Iris pigment epithelial cell (primary cell): Measurements from ENCODE around the gene CEP85.

Source experiments
- DNase-seq: peaks from one replicate; pipeline ENCODE4 v3.0.0-alpha.2; 2011; ENCODE audit warnings: low read depth

The CEP85 gene, protein sequence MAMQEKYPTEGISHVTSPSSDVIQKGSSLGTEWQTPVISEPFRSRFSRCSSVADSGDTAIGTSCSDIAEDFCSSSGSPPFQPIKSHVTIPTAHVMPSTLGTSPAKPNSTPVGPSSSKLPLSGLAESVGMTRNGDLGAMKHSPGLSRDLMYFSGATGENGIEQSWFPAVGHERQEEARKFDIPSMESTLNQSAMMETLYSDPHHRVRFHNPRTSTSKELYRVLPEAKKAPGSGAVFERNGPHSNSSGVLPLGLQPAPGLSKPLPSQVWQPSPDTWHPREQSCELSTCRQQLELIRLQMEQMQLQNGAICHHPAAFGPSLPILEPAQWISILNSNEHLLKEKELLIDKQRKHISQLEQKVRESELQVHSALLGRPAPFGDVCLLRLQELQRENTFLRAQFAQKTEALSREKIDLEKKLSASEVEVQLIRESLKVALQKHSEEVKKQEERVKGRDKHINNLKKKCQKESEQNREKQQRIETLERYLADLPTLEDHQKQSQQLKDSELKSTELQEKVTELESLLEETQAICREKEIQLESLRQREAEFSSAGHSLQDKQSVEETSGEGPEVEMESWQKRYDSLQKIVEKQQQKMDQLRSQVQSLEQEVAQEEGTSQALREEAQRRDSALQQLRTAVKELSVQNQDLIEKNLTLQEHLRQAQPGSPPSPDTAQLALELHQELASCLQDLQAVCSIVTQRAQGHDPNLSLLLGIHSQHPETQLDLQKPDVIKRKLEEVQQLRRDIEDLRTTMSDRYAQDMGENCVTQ

GRCh38 chr1:26233903-26234643 lies at the start of gene CEP85:
Gene CEP85, plus strand, starts transcription at chr1:26234200. Its CDS starts 5,584 bp downstream, at chr1:26239784.
- peak; percentile 98 for DNase-seq

DNA sequence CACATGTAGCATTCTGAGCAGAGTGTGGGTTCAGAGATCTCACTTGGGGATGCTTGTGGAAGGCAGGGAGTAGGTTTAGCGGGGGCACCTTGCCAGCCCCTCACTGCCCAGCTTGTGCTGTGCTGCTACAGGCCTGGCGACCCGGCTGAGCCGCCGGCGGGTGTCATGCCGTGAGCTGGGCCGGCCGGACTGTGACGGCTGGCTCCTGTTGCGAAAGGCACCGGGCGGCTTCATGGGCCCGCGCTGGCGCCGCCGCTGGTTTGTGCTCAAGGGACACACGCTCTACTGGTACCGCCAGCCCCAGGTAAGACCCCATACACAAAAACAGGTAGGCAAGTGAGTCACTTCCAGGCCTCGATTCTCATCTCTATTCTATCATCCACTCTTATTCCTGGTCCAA lies 49.1 kb upstream of the CEP85 start:
- DNase-seq: no peak

- DNase-seq: no peak
These were observed 46.1 kb upstream of the CEP85 start for GRCh38 chr1:26187882-26188281.

DNA sequence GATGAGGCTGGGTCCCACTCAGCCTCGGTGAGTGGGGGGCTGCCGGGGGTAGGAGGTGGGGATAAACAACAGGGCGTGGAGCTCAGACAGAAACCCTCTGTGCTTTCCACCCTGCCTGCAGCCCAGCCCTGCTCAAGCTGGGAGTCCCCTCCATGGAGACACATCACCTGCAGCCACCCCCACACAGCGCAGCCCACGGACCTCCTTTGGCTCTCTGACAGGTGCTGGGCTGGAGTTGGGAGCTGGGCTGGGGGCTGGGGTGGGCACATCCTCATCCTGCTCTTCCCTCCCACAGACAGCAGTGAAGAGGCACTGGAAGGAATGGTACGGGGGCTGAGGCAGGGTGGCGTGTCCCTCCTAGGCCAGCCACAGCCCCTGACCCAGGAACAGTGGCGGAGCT lies 45.5 kb upstream of the CEP85 start:
- no peak for DNase-seq

DNA sequence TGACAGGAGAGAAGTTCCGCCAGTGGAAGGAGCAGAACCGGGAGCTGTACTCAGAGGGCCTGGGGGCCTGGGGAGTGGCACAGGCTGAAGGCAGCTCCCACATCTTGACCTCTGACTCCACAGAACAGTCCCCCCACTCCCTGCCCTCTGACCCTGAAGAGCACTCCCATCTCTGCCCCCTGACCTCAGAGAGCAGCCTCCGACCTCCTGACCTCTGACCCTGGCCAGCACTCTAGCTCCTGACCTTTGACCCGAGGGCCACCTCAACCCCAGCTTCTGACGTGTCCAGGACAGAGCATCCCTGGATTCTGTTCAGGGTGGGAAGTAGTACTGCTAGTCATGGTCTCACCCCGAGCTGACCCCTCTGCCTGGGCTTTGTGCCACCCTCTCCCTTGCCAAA lies 44.7 kb upstream of the CEP85 start:
- DNase-seq: no peak

GRCh38 chr1:26189751-26190275 lies 44.2 kb upstream of the CEP85 start:
- no peak for DNase-seq

DNA sequence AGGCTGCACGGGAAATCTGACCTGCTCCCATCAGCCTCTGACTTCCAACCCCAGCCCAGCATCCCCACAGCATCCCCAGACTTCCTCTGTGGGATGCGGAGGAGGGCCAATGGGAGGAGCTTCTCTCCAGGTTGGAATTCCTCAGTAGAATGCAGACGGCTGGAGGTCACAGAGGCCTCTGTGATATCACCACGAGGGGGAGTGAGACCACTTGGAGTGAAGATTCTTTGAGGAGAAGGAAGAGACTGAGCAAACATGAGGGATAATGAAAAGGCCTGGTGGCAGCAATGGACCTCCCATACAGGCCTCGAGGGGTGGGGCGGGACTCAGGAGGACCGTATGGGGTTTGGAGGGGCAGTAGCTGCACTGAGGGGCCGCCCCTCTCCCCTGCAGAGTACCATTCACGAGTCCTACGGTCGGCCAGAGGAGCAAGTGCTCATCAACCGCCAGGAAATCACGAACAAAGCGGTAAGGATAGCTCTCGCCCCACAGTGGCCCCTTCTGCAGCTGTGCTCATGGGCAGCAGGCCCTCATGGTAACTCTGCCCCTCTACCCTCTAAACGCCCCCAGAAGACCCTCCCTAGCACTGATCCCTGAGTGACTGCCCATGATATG lies 43.5 kb upstream of the CEP85 start, which contains the start of gene CATSPER4:
Gene CATSPER4, plus strand, starts transcription at position 230 of the 615 bp plus-strand sequence. Its CDS starts 26 bp downstream, at position 256.
- peak; percentile 15 for DNase-seq

GRCh38 chr1:26191739-26192138 lies 42.3 kb upstream of the CEP85 start:
- no peak for DNase-seq

DNA sequence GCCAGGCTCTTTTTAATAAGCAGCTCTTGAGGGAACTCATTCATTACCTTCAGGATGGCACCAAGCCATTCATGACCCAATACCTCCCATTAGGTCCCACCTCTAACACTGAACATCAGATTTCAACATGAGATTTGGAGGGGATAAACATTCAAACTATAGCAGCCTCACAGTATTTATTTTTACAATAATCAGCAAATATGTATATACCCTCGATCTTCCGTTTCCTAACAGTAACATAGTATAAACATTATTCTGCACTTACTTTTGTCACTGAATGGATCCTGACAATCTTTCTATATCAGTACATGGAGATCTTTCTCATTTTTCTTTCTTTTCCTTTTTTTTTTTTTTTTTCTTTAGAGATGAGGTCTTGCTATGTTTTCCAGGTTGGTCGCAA lies 38.2 kb upstream of the CEP85 start:
- DNase-seq: no peak

DNA sequence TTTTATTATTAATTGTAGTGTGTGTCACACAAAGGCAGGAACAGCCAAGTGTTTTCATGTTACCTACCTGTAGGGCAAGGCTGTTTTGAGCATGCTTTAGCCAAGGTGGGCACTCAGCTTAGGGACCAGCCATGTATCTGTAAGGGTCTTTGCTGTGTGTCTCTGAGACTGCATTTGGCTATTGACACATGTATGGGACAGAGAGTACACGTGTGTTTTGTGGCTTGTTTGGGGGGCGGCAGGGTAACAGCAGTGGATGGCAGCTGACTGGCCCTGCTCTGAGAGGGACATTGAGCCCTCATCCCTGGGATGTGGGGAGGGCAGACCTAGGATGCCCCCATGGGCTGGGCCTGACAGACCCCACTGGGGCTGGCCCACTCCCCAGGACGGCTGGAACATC lies 36.7 kb upstream of the CEP85 start:
- DNase-seq: no peak

DNA sequence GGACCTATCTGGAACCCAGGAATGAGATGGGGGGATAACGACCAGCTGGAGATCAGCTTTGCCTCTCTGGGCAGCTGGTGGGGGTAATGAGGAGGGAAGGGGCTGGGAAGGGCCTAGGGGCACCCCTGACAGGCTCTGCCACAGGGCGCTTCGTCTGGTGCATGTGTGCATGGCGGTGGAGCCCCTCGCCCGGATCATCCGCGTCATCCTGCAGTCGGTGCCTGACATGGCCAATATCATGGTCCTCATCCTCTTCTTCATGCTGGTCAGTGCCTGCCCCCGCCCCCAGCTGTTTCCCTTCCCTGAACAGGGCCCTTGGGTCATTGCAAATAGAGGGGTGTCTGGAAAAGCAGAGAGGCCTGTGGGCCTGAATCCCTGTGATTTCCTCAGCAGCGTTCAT lies 36.2 kb upstream of the CEP85 start:
- no peak for DNase-seq

DNA sequence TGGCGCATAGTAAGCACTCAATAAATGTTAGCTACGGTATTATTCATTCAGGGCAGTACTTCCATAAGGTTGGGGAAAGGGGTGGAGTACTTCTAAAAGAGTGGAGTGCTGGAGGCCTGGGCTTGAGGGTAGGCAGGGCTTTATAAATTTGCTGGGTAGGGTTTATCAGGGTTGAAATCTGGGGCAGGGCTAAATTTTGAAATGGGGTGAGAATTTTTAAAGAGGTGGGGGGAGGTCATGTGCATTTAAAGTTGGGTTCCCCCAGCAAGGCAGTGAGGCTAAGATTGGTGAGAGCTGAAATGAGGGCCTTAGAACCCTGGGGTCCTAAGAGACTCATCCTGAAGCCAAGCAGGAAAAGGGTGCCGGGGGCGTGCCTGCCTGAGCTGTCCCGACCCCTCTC lies 33.6 kb upstream of the CEP85 start:
- no peak for DNase-seq

GRCh38 chr1:26203642-26204318 lies 30.2 kb upstream of the CEP85 start:
- no peak for DNase-seq

GRCh38 chr1:26210147-26210870 lies 23.7 kb upstream of the CEP85 start:
- DNase-seq: no peak

GRCh38 chr1:26212726-26213125 lies 21.3 kb upstream of the CEP85 start:
- DNase-seq: no peak

DNA sequence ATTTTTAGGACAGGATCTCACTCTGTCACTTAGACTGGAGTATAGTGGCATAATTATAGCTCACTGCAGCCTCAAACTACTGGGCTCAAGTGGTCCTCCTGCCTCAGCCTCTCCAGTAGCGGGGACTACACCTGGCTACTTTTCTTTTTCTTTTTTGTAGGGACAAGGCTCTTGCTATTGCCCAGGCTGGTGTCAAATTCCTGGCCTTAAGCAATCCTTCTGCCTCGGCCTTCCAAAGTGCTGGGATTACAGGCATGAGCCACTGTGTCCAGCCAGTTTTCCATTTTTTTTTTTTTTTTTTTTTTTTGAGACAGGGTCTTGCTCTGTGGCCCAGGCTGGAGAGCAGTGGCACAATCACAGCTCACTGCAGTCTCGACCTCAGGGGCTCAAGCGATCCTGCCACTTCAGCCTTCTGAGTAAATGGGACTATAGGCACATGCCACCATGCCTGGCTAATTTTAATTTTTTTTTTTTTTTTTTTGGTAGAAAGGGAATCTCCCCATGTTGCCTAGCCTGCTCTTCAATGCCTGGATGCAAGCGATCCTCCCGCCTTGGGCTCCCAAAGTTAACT lies 20.6 kb upstream of the CEP85 start:
- DNase-seq: no peak

- DNase-seq: no peak
These were observed 18.8 kb upstream of the CEP85 start for GRCh38 chr1:26215246-26215645.

DNA sequence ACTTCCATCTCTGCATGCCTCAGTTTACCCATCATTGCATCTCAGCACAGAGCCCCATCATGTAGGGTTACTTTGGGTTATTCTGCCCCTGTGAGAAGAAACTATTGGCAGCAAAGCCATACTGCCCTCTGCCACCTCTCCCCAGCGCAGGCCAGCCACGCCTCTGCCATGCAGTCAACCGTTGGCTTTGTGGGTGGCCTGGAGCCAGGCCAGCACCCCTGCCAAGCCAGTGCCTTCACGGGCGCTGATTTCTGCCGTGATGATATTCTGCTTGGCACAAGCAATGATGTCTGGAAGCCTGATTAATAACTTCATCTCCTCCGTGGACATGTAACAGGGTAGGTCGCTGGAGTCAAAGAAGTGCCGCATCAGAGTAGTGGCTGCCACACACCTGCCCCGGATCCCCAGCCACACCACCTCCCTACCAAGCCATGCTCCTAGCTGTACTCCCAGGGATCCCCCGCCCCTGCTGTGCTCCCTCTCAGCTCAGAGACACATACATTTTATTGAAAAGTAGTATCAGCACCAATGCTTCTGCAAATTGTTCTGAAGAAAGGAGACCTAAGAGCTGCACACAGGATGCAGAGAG lies 15.0 kb upstream of the CEP85 start:
- DNase-seq: no peak

DNA sequence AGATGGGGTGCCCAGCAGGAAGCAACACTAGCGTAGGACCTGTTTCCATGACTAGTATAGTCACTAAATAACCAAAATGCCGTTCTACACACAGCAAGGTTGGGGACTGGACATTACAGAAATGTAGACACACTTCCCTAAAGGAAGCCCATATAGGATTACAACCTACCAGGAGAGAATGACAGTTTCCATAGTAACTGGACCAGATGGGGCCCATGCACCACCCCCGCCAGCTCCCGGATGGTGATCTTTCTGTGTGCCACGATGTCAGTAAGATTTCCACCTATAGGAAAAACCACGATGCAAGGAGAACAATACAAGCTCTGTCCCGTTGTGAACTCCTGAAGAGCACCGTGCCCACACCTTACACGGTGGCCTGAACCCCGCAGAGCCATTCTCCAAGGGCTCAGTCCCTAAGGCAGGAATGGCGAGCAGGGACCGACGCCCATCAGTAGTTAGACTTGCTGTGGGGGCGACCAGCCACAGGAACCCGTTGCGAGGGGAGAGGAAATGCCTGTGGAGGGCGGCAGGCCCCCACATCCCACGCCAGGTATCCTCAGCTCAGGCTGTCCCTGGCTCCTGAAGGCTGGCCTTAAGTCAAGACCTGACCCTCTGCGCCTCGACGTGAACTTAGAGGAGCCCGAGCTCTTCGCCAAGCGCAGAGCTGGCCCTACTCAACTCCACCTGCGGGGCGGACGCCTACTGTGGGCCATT lies 13.6 kb upstream of the CEP85 start:
- no peak for DNase-seq
